Breast epithelium (tissue), 3 donors: Measurements from ENCODE around the gene GMEB1.

Source experiments
- CTCF ChIP-seq, 3 donors: fragments of 450-650 bp; IDR thresholded peaks; one replicate each; pipeline ENCODE4 v1.5.1; 2016 to 2017; ENCODE audit warnings: antibody characterized with exemption in 3 of 3, mild to moderate bottlenecking in 3 of 3, moderate library complexity in 3 of 3
- POLR2A ChIP-seq: fragments of 450-650 bp; IDR thresholded peaks from one replicate; pipeline ENCODE4 v1.6.1; 2016; ENCODE audit warnings: antibody characterized with exemption, mild to moderate bottlenecking, moderate library complexity

GRCh38 chr1:28740118-28740517, 71.5 kb downstream of the GMEB1 start:
- TF ChIP-seq CTCF (IDR thresholded peaks at IDR 0.05) (no peak), POLR2A (no peak)
